GM12878 (cell line): Measurements from ENCODE around the gene SRRM5. TPM values are rescaled to one million over a fixed set of nuclear protein-coding genes. Genes with fewer than 3 reads are reported as not detected.
A peak's percentile ranks its signal among the peaks of the same experiment; 100 is the strongest.

Experiments used
- ATF2 ChIP-seq: IDR thresholded peaks from 2 replicates; pipeline ENCODE4 v1.6.1; 2012; ENCODE audit warnings: low read length, inconsistent platforms
- CREM ChIP-seq: IDR thresholded peaks from 2 replicates; pipeline ENCODE4 v1.6.1; 2014; ENCODE audit warnings: antibody characterized with exemption, low read depth
- DPF2 ChIP-seq: fragments of 450-650 bp; IDR thresholded peaks from 2 replicates; pipeline ENCODE4 v1.6.1; 2017; ENCODE audit warnings: mild to moderate bottlenecking
- EP300 ChIP-seq, 2 experiments: fragments of 150-350 bp in 1 of 2; IDR thresholded peaks; 2 replicates each; pipeline ENCODE4 v1.6.1; 2011 to 2012; ENCODE audit warnings: low read depth in 2 of 2, low read length in 2 of 2, borderline replicate concordance in 1 of 2, improper control_type of control experiment in 1 of 2, inconsistent platforms in 1 of 2; ENCODE audit not compliant: control insufficient read depth in 1 of 2
- JUNB ChIP-seq: IDR thresholded peaks from 2 replicates; pipeline ENCODE4 v1.6.1; 2016; ENCODE audit warnings: antibody characterized with exemption, mild to moderate bottlenecking
- KLF5 ChIP-seq: fragments of 450-650 bp; IDR thresholded peaks from 2 replicates; pipeline ENCODE4 v1.6.1; 2014; ENCODE audit warnings: mild to moderate bottlenecking; ENCODE audit not compliant: partially characterized antibody
- LARP7 ChIP-seq: fragments of 450-650 bp; IDR thresholded peaks from 2 replicates; pipeline ENCODE4 v1.6.1; 2017; ENCODE audit warnings: mild to moderate bottlenecking
- MXI1 ChIP-seq: fragments of 150-350 bp; IDR thresholded peaks from 2 replicates; pipeline ENCODE4 v1.6.1; 2011; ENCODE audit warnings: low read depth, mild to moderate bottlenecking, inconsistent platforms, low read length, improper control_type of control experiment
- NFXL1 ChIP-seq: fragments of 450-650 bp; IDR thresholded peaks from 2 replicates; pipeline ENCODE4 v1.6.1; 2017; ENCODE audit warnings: antibody characterized with exemption, mild to moderate bottlenecking, borderline replicate concordance
- NR2F1 ChIP-seq: fragments of 450-650 bp; conservative IDR thresholded peaks from 2 replicates; pipeline ENCODE4 v1.6.1; 2017; ENCODE audit warnings: mild to moderate bottlenecking
- PAX5 ChIP-seq: IDR thresholded peaks from 2 replicates; pipeline ENCODE4 v1.6.1; 2011; ENCODE audit warnings: low read depth, low read length, borderline replicate concordance
- POLR2AphosphoS2 ChIP-seq: IDR thresholded peaks from 2 replicates; pipeline ENCODE4 v1.6.1; 2011; ENCODE audit warnings: low read depth, mild to moderate bottlenecking, low read length, improper control_type of control experiment, moderate library complexity
- RELB ChIP-seq: fragments of 450-650 bp; IDR thresholded peaks from 2 replicates; pipeline ENCODE4 v1.6.1; 2017; ENCODE audit warnings: low read depth, mild to moderate bottlenecking, moderate library complexity
- REST ChIP-seq: IDR thresholded peaks from 2 replicates; pipeline ENCODE4 v1.6.1; 2012; ENCODE audit warnings: mild to moderate bottlenecking, low read depth, low read length
- SIX5 ChIP-seq: IDR thresholded peaks from 2 replicates; pipeline ENCODE4 v1.6.1; 2011; ENCODE audit warnings: mild to moderate bottlenecking, low read depth, low read length, moderate library complexity; ENCODE audit not compliant: severe bottlenecking
- STAT3 ChIP-seq: IDR thresholded peaks from 2 replicates; pipeline ENCODE4 v1.6.1; 2011; ENCODE audit warnings: low read depth, low read length, improper control_type of control experiment
- WRNIP1 ChIP-seq: IDR thresholded peaks from 2 replicates; pipeline ENCODE4 v1.6.1; 2011; ENCODE audit warnings: low read depth, low read length, improper control_type of control experiment, borderline replicate concordance
- ZNF207 ChIP-seq: fragments of 450-650 bp; IDR thresholded peaks from 2 replicates; pipeline ENCODE4 v1.6.1; 2014; ENCODE audit warnings: antibody characterized with exemption, mild to moderate bottlenecking, borderline replicate concordance
- ZNF687 ChIP-seq: fragments of 450-650 bp; IDR thresholded peaks from 2 replicates; pipeline ENCODE4 v1.6.1; 2017; ENCODE audit warnings: mild to moderate bottlenecking, moderate library complexity
- polyA plus RNA-seq, 11 experiments: library from polyadenylated mRNA; depleted of rRNA in 4 of 11; unstranded in 6 of 11; stranded (reverse) in 5 of 11; fragments of >200 nt; fragmentation: Nextera tagmentation in 4 of 11; fragmentation: Illumina TruSeq in 1 of 11; extraction: Ambion mirVana in 4 of 11; extraction: Trizol in 1 of 11; gene quantifications; 1 replicate in 1 of 11; 2 replicates in 10 of 11; pipeline versions ENCODE4 v1.2.1 to v1.2.3, GENCODE V29; 2011 to 2016; ENCODE audit warnings: inconsistent platforms in 2 of 11, missing spikeins in 2 of 11, low read depth in 1 of 11
- total RNA-seq, 4 experiments: library from RNA; depleted of rRNA in 3 of 4; stranded (reverse); fragments of >200 nt in 3 of 4; fragmentation: Illumina TruSeq in 1 of 4; extraction: Trizol in 1 of 4; gene quantifications; 2 replicates each; pipeline versions ENCODE4 v1.2.1 to v1.2.3, GENCODE V29; 2013 to 2021

Gene SRRM5
- total and polyA plus RNA-seq, 10 of the 15 experiments (the other 5 are each of a cell fraction or from before 2014, with no cell fraction given) = 0.06 to 0.38 (median 0.24) TPM; not detected in 2

GRCh38 chr19:43619262-43620060, 7.6 kb downstream of the SRRM5 start, which contains the start of gene ZNF428 (continued):
- peak; percentile 98 for TF ChIP-seq ZNF687
- TF ChIP-seq NFXL1 = no peak
- TF ChIP-seq ZNF207 = peak; percentile 80
- no peak for TF ChIP-seq ATF2
- TF ChIP-seq SIX5 = peak; percentile 2
- peak; percentile 80; the same call in 1 of the 2 replicates for TF ChIP-seq DPF2
- TF ChIP-seq CREM = peak; percentile 10; the same call in 1 of the 2 replicates
- TF ChIP-seq POLR2AphosphoS2 = 0 out of 2 replicates have a peak, but pooled peaks have one; percentile 53
- TF ChIP-seq NR2F1 = peak; percentile 51; the same call in 1 of the 2 replicates
- TF ChIP-seq REST = no peak
- no peak for TF ChIP-seq EP300 (IDR thresholded peaks at IDR 0.05; ENCODE audit: borderline replicate concordance in 1 of 2, control insufficient read depth in 1 of 2, low read depth in 2 of 2, low read length in 2 of 2)
- TF ChIP-seq PAX5 = peak; percentile 40
- TF ChIP-seq KLF5 = peak; percentile 87
- no peak for TF ChIP-seq STAT3
- no peak for TF ChIP-seq JUNB
- TF ChIP-seq LARP7 = peak; percentile 59
- no peak for TF ChIP-seq MXI1
- 0 out of 2 replicates have a peak, but pooled peaks have one; percentile 32 for TF ChIP-seq RELB
- no peak for TF ChIP-seq WRNIP1
